ENCODE results near the gene SEMA5A.

DNA sequence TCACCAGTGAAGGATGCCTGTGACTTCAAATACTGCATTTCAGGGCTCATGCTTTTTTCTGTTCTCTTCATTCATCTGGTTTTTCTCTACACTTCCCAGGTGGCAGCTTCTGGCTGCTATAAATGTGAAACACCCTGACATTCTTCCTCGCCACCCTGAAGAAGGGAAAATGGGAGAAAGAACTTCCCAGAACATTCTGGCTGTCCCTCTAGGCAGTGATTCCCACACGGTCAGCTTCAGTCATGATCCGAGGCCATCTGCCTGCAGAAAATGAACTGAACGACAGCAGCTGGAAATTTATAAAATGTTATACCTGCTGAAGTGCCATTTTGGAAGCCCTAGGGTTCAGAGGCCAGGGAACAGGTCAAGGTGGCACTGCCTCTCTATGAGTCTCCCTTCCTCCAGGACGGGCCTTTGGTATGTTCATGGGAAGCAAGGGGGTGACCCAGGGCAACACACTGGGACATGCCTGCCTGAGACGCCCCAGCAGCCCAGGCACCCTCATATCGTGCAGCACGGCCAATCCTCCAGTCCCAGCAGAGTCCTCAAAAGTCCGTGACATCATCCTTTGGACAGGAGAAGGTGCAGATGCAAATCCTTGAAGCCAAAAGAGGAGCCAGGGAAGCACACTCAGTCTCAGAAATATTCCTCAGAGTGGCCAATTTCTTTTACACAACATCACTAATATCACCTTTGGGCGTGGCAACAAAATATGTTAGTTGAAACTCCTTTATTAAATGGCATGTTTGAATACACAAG, 107.1 kb downstream of the SEMA5A start:
- TF ChIP-seq CTCF (tag by site-specific recombination; IDR thresholded peaks at IDR 0.05) = no peak
- TF ChIP-seq YY1 (tag by site-specific recombination; IDR thresholded peaks at IDR 0.05) = no peak
- TF ChIP-seq ZNF121 (tag by site-specific recombination; IDR thresholded peaks at IDR 0.05) = no peak
- TF ChIP-seq ZNF302 (tag by site-specific recombination; IDR thresholded peaks at IDR 0.05; ENCODE audit: low read depth) = no peak
- no peak for TF ChIP-seq HOXD13 (CRISPR knock-in tag; IDR thresholded peaks at IDR 0.05; ENCODE audit: borderline replicate concordance)
- no peak for TF ChIP-seq ZNF48 (tag by site-specific recombination; IDR thresholded peaks at IDR 0.05)
